Fibroblast of lung (primary cell): ENCODE data around the gene TEC. TPM values are rescaled to one million over a fixed set of nuclear protein-coding genes. Genes with fewer than 3 reads are reported as not detected.
"Not testable (repeated sequence)": the region's sequence is repeated elsewhere in the genome, so short reads cannot be mapped to it uniquely, and the experiment has no call there.

Experiments
- DNase-seq, 2 donors: peaks; one replicate each; pipeline versions ENCODE4 v3.0.0 to v3.0.0-alpha.2; 2010; ENCODE audit warnings: low read depth in 2 of 2
- H2AFZ ChIP-seq: 2 replicates; pipeline ENCODE4 v1.5.1; 2012; ENCODE audit warnings: low read length, control low read depth, inconsistent platforms
- H3K27ac ChIP-seq: 2 replicates; pipeline ENCODE4 v1.5.1; 2011; ENCODE audit warnings: low read length, control low read depth; ENCODE audit not compliant: insufficient read depth
- H3K27me3 ChIP-seq: 2 replicates; pipeline ENCODE4 v1.5.1; 2011; ENCODE audit warnings: mild to moderate bottlenecking, low read length; ENCODE audit not compliant: control insufficient read depth, insufficient read depth
- H3K36me3 ChIP-seq: 2 replicates; pipeline ENCODE4 v1.5.1; 2011; ENCODE audit warnings: low read length; ENCODE audit not compliant: control insufficient read depth, insufficient read depth
- H3K4me1 ChIP-seq: 2 replicates; pipeline ENCODE4 v1.5.1; 2011; ENCODE audit warnings: low read length; ENCODE audit not compliant: control insufficient read depth, insufficient read depth; ENCODE audit errors: extremely low read depth
- H3K4me2 ChIP-seq: 2 replicates; pipeline ENCODE4 v1.5.1; 2011; ENCODE audit warnings: low read length, control low read depth; ENCODE audit not compliant: insufficient read depth; ENCODE audit errors: extremely low read depth
- H3K4me3 ChIP-seq, 4 experiments: fragments of 200-600 bp in 1 of 4; sonication (generic) in 1 of 4; replicated peaks in 1 of 4; 2 replicates each; pipeline ENCODE4 v1.5.1; 2011 to 2016; ENCODE audit warnings: low read length in 4 of 4, low read depth in 3 of 4, mild to moderate bottlenecking in 3 of 4, control low read depth in 2 of 4, inconsistent platforms in 1 of 4, mixed read lengths in 1 of 4; ENCODE audit not compliant: insufficient read depth in 1 of 4; ENCODE audit errors: control extremely low read depth in 1 of 4
- H3K79me2 ChIP-seq: 2 replicates; pipeline ENCODE4 v1.5.1; 2012; ENCODE audit warnings: mild to moderate bottlenecking, low read length, inconsistent platforms; ENCODE audit not compliant: control insufficient read depth, insufficient read depth
- H3K9ac ChIP-seq: 2 replicates; pipeline ENCODE4 v1.5.1; 2011; ENCODE audit warnings: mild to moderate bottlenecking, low read length, control low read depth; ENCODE audit not compliant: insufficient read depth
- H3K9me3 ChIP-seq: 2 replicates; pipeline ENCODE4 v1.5.1; 2012; ENCODE audit warnings: low read depth, low read length; ENCODE audit not compliant: control insufficient read depth, insufficient read depth
- H4K20me1 ChIP-seq: 2 replicates; pipeline ENCODE4 v1.5.1; 2011; ENCODE audit warnings: low read length; ENCODE audit not compliant: control insufficient read depth, insufficient read depth; ENCODE audit errors: extremely low read depth
- CTCF ChIP-seq, 2 donors: IDR thresholded peaks in 1 of 2; conservative IDR thresholded peaks in 1 of 2; 1 replicate in 1 of 2; 2 replicates in 1 of 2; pipeline ENCODE4 v1.5.1; 2011 to 2012; ENCODE audit warnings: low read length in 2 of 2, control low read depth in 1 of 2, inconsistent platforms in 1 of 2, low read depth in 1 of 2, mild to moderate bottlenecking in 1 of 2
- EZH2 ChIP-seq: IDR thresholded peaks from 2 replicates; pipeline ENCODE4 v1.5.1; 2012; ENCODE audit warnings: low read length, control low read depth, mild to moderate bottlenecking; ENCODE audit errors: missing control alignments
- polyA plus RNA-seq, 2 donors: library from polyadenylated mRNA; depleted of rRNA in 1 of 2; stranded (reverse) in 1 of 2; unstranded in 1 of 2; fragments of >200 nt; gene quantifications; 2 replicates each; pipeline ENCODE4 v1.2.1, GENCODE V29; 2011 to 2012; ENCODE audit warnings: missing spikeins in 1 of 2
- total RNA-seq: library from RNA; depleted of rRNA; stranded (reverse); fragments of >200 nt; gene quantifications from 2 replicates; pipeline ENCODE4 v1.2.1, GENCODE V29; 2014

The TEC gene
- total and polyA plus RNA-seq, 2 donors (not counting 1 experiment from before 2014, with no cell fraction given), result 0.79 to 5.3 TPM

GRCh38 chr4:48172651-48173050 lies 97.0 kb downstream of the TEC start:
- Histone ChIP-seq H3K4me3 (no peak overlapping the region), H3K79me2 (no peaks in the 10 kb centered on the region), H3K27ac (no peak overlapping the region), H2AFZ (no peak overlapping the region), H3K4me2 (no peak overlapping the region), H3K36me3 (no peaks in the 10 kb centered on the region), H3K4me1 (peaks cover 5% of the 10 kb centered on the region), H3K9ac (no peak overlapping the region), H3K27me3 (no peaks in the 10 kb centered on the region), H3K9me3 (no peaks in the 10 kb centered on the region), H4K20me1 (no peaks in the 10 kb centered on the region)
- no peak for DNase-seq
- TF ChIP-seq CTCF (conservative IDR thresholded peaks at IDR 0.05 in 1 of 2, IDR thresholded peaks at IDR 0.05 in 1 of 2; ENCODE audit: low read depth in 1 of 2, low read length in 2 of 2) (no peak), EZH2 (no peak)

GRCh38 chr4:48169636-48170035 lies 100.0 kb downstream of the TEC start:
- no peaks in the 10 kb centered on the region for H3K36me3 ChIP-seq
- H3K4me3 ChIP-seq, result no peak overlapping the region
- no peaks in the 10 kb centered on the region for H4K20me1 ChIP-seq
- H3K9ac ChIP-seq, result no peak overlapping the region
- TF ChIP-seq CTCF (conservative IDR thresholded peaks at IDR 0.05 in 1 of 2, IDR thresholded peaks at IDR 0.05 in 1 of 2; ENCODE audit: low read depth in 1 of 2, low read length in 2 of 2) (no peak), EZH2 (no peak)
- no peaks in the 10 kb centered on the region for H3K27me3 ChIP-seq
- H2AFZ ChIP-seq, result no peak overlapping the region
- no peak overlapping the region for H3K4me2 ChIP-seq
- no peak overlapping the region for H3K27ac ChIP-seq
- H3K79me2 ChIP-seq, result no peaks in the 10 kb centered on the region
- peaks cover 5% of the 10 kb centered on the region for H3K4me1 ChIP-seq
- no peaks in the 10 kb centered on the region for H3K9me3 ChIP-seq
- DNase-seq, result no peak

- Histone ChIP-seq H2AFZ (no peak overlapping the region), H4K20me1 (no peaks in the 10 kb centered on the region), H3K4me2 (no peak overlapping the region), H3K27ac (no peak overlapping the region), H3K36me3 (no peaks in the 10 kb centered on the region), H3K27me3 (no peaks in the 10 kb centered on the region), H3K9ac (no peak overlapping the region), H3K79me2 (no peaks in the 10 kb centered on the region), H3K4me1 (no peaks in the 10 kb centered on the region), H3K4me3 (no peak overlapping the region), H3K9me3 (no peaks in the 10 kb centered on the region)
- TF ChIP-seq CTCF (conservative IDR thresholded peaks at IDR 0.05 in 1 of 2, IDR thresholded peaks at IDR 0.05 in 1 of 2; ENCODE audit: low read depth in 1 of 2, low read length in 2 of 2), result no peak
- no peak for TF ChIP-seq EZH2
- DNase-seq, result no peak
These were observed 101.9 kb downstream of the TEC start for GRCh38 chr4:48167538-48168263.

- not testable (repeated sequence) for DNase-seq, H3K9ac ChIP-seq, H4K20me1 ChIP-seq, H3K9me3 ChIP-seq, H3K79me2 ChIP-seq, H2AFZ ChIP-seq, H3K27me3 ChIP-seq, H3K4me1 ChIP-seq, H3K36me3 ChIP-seq, H3K4me3 ChIP-seq, H3K4me2 ChIP-seq, H3K27ac ChIP-seq
These were observed 105.1 kb downstream of the TEC start for GRCh38 chr4:48164561-48164960.
